A673 (cell line): ENCODE data around the gene MON2.

Source experiments
- EZH2 ChIP-seq: fragments of 200-600 bp; sonication (generic); IDR thresholded peaks from 2 replicates; pipeline ENCODE4 v1.6.1; 2017; ENCODE audit warnings: borderline replicate concordance, low read depth, mild to moderate bottlenecking, mixed read lengths, antibody characterized with exemption, low read length; ENCODE audit not compliant: poor library complexity, severe bottlenecking
- TF ChIP-seq, protein P1 (sequence below): fragments of 300-800, 200-600 bp; sonication (generic); conservative IDR thresholded peaks from 2 replicates; pipeline ENCODE4 v1.5.1; 2017; ENCODE audit warnings: low read depth, mild to moderate bottlenecking, antibody characterized with exemption, low read length, moderate library complexity, mixed read lengths

DNA sequence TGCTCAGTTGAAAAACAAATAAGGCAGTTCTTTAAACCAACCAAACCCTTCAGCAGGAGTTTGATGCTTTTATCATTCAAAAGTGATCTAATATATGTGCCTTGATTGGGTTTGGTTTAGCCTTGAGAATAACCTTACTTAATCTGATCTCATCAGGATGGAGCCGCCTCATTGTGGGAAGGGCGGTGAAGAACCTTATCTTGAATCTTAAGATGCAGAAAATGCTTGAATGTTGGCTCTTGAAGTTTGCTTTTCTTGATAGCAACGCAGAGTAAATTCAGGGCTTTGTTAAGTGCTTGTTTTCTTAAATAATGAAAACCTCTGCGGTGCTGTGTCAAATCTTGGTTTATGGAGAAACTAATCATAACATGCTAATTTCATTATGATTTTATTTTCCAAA lies 138.2 kb downstream of the MON2 start:
- TF ChIP-seq, protein P1, sequence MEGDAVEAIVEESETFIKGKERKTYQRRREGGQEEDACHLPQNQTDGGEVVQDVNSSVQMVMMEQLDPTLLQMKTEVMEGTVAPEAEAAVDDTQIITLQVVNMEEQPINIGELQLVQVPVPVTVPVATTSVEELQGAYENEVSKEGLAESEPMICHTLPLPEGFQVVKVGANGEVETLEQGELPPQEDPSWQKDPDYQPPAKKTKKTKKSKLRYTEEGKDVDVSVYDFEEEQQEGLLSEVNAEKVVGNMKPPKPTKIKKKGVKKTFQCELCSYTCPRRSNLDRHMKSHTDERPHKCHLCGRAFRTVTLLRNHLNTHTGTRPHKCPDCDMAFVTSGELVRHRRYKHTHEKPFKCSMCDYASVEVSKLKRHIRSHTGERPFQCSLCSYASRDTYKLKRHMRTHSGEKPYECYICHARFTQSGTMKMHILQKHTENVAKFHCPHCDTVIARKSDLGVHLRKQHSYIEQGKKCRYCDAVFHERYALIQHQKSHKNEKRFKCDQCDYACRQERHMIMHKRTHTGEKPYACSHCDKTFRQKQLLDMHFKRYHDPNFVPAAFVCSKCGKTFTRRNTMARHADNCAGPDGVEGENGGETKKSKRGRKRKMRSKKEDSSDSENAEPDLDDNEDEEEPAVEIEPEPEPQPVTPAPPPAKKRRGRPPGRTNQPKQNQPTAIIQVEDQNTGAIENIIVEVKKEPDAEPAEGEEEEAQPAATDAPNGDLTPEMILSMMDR: no peak
- no peak for TF ChIP-seq EZH2
